Measurements from ENCODE around the gene FBLN2. TPM values are rescaled to one million over a fixed set of nuclear protein-coding genes. Genes with fewer than 3 reads are reported as not detected.

The FBLN2 gene
- total RNA-seq, 2 donors from 2014 or later: 0.19 TPM; not detected in 1

DNA sequence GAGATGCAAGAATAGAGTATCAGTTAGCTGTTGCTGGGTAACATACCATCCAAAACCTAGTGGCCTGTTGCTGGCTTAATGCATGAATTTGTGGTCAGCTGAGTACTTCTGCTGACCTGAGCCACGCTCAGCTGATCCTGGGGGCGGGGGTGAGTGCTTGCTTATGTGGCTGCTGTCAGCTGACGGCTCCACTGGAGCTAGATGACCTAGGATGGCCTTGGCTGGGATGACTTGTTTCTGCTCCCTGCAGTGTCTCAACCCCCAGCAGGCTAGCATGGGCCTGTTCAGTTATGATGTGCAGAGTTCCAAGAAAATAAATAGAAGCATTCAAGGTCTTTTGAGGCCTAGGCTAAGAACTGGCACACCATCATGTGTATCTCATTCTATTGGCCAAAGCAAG is 63.9 kb downstream of the FBLN2 start:
- Mint-ChIP-seq H3K4me1 (peaks cover 4% of the 10 kb centered on the region), H3K27me3 (peaks cover 22% of the 10 kb centered on the region), H3K4me3 (no peak overlapping the region), H3K9me3 (peaks cover 6% of the 10 kb centered on the region), H3K27ac (no peak overlapping the region), H3K36me3 (ENCODE audit: low read depth) (no peaks in the 10 kb centered on the region)
- ATAC-seq (replicated peaks): no peak

DNA sequence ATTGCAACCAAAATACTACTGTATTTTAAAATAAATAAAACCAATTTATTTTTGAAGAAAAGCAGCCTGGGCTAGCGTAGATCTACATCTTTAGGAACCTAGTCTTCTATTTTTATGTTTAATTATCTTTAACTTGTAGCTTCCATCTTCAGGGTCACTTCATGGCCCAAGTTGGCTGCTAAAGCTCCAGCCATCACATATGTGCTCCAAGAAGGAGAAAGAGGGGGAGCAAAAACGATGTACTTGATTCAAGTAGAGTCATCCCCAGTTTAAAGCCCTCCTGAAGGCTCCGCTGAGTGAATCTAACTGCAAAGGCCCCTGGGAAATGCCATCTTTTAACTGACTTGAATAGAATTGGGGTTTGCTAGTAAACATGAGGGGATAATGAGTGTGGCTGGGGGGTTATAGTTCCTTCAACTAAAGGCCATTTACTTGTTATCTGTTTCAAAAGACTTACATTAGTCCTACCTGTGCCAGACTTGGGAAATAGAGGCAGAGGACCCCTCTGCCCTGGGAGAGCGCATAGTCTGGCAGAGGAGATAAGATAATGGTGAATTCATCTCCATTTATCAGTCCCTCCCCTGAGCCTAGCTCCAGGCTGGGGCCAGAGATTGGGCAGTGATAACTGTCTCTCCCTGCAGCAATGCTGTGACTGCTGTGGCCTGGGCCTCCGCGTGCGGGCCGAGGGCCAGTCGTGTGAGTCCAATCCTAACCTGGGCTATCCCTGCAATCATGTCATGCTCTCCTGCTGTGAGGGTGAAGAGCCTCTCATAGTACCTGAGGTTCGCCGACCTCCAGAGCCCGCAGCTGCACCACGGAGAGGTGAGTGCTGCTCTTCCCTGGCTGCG is 64.6 kb downstream of the FBLN2 start:
- Mint-ChIP-seq H3K27me3 (peaks cover 19% of the 10 kb centered on the region), H3K9me3 (peaks cover 6% of the 10 kb centered on the region), H3K36me3 (ENCODE audit: low read depth) (no peaks in the 10 kb centered on the region), H3K4me3 (no peak overlapping the region), H3K4me1 (peaks cover 4% of the 10 kb centered on the region), H3K27ac (no peak overlapping the region)
- ATAC-seq (replicated peaks): no peak

GRCh38 chr3:13614607-13615006 is 65.7 kb downstream of the FBLN2 start:
- peaks cover 16% of the 10 kb centered on the region for H3K27me3 Mint-ChIP-seq
- H3K27ac Mint-ChIP-seq: peak overlapping the region; percentile 13
- no peak overlapping the region for H3K4me3 Mint-ChIP-seq
- H3K36me3 Mint-ChIP-seq (ENCODE audit: low read depth): no peaks in the 10 kb centered on the region
- peaks cover 4% of the 10 kb centered on the region for H3K4me1 Mint-ChIP-seq
- ATAC-seq (replicated peaks): no peak
- peaks cover 6% of the 10 kb centered on the region for H3K9me3 Mint-ChIP-seq

GRCh38 chr3:13615019-13615528 is 66.1 kb downstream of the FBLN2 start:
- Mint-ChIP-seq H3K9me3 (peaks cover 6% of the 10 kb centered on the region), H3K27ac (no peak overlapping the region), H3K36me3 (ENCODE audit: low read depth) (no peaks in the 10 kb centered on the region), H3K4me1 (peaks cover 4% of the 10 kb centered on the region), H3K27me3 (peaks cover 12% of the 10 kb centered on the region), H3K4me3 (no peak overlapping the region)
- ATAC-seq (replicated peaks): no peak

GRCh38 chr3:13616359-13616758 is 67.4 kb downstream of the FBLN2 start:
- no peak overlapping the region for H3K4me3 Mint-ChIP-seq
- peaks cover 7% of the 10 kb centered on the region for H3K27me3 Mint-ChIP-seq
- peaks cover 4% of the 10 kb centered on the region for H3K4me1 Mint-ChIP-seq
- no peak for ATAC-seq (replicated peaks)
- H3K36me3 Mint-ChIP-seq (ENCODE audit: low read depth): no peaks in the 10 kb centered on the region
- no peak overlapping the region for H3K27ac Mint-ChIP-seq
- peaks cover 6% of the 10 kb centered on the region for H3K9me3 Mint-ChIP-seq

DNA sequence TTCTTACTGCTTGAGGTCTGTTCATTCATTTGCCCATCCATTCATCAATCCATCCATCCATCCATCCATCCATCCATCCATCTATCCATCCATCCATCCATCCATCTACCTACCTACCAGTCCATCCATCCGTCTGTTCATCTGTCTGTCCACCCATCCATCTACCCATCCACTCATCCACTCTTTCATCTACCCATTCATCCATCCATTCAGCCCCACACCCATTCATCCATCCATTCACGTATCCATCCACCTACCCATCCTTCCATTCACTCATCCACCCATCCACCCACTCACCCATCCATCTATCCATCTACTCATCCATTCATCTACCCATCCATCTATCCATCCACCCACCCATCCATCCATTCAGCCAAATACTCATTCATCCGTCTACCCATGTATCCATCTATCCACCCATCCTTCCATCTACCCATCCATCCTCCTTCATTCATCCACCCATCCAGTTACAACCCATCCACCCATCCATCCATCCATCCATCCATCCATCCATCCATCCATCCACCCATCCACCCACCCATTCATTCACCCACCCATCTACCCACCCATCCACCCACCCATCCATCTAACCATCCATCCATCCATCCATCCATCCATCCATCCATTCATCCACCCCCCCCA is 68.3 kb downstream of the FBLN2 start:
- H3K36me3 Mint-ChIP-seq (ENCODE audit: low read depth): no peaks in the 10 kb centered on the region
- H3K27ac Mint-ChIP-seq: no peak overlapping the region
- peaks cover 4% of the 10 kb centered on the region for H3K27me3 Mint-ChIP-seq
- no peak for ATAC-seq (replicated peaks)
- peaks cover 4% of the 10 kb centered on the region for H3K4me1 Mint-ChIP-seq
- peaks cover 6% of the 10 kb centered on the region for H3K9me3 Mint-ChIP-seq
- no peak overlapping the region for H3K4me3 Mint-ChIP-seq

- no peak for ATAC-seq (replicated peaks)
- Mint-ChIP-seq H3K27me3 (peaks cover 4% of the 10 kb centered on the region), H3K9me3 (peaks cover 6% of the 10 kb centered on the region), H3K36me3 (ENCODE audit: low read depth) (no peaks in the 10 kb centered on the region), H3K27ac (no peak overlapping the region), H3K4me1 (peaks cover 4% of the 10 kb centered on the region), H3K4me3 (no peak overlapping the region)
These were observed 69.1 kb downstream of the FBLN2 start for GRCh38 chr3:13617981-13618380.

GRCh38 chr3:13618836-13619235 is 69.9 kb downstream of the FBLN2 start:
- Mint-ChIP-seq H3K4me1 (peaks cover 4% of the 10 kb centered on the region), H3K36me3 (ENCODE audit: low read depth) (no peaks in the 10 kb centered on the region), H3K4me3 (no peak overlapping the region), H3K27ac (no peak overlapping the region), H3K9me3 (peaks cover 6% of the 10 kb centered on the region), H3K27me3 (peaks cover 8% of the 10 kb centered on the region)
- ATAC-seq (replicated peaks): no peak

GRCh38 chr3:13619661-13620230 is 70.8 kb downstream of the FBLN2 start:
- H3K9me3 Mint-ChIP-seq: peaks cover 2% of the 10 kb centered on the region
- peaks cover 4% of the 10 kb centered on the region for H3K27me3 Mint-ChIP-seq
- no peaks in the 10 kb centered on the region for H3K4me1 Mint-ChIP-seq
- H3K27ac Mint-ChIP-seq: no peak overlapping the region
- no peak overlapping the region for H3K4me3 Mint-ChIP-seq
- no peaks in the 10 kb centered on the region for H3K36me3 Mint-ChIP-seq (ENCODE audit: low read depth)
- no peak for ATAC-seq (replicated peaks)

- peaks cover 4% of the 10 kb centered on the region for H3K27me3 Mint-ChIP-seq
- no peaks in the 10 kb centered on the region for H3K9me3 Mint-ChIP-seq
- no peak for ATAC-seq (replicated peaks)
- H3K4me3 Mint-ChIP-seq: no peak overlapping the region
- no peaks in the 10 kb centered on the region for H3K4me1 Mint-ChIP-seq
- H3K27ac Mint-ChIP-seq: no peak overlapping the region
- no peaks in the 10 kb centered on the region for H3K36me3 Mint-ChIP-seq (ENCODE audit: low read depth)
These were observed 71.4 kb downstream of the FBLN2 start for GRCh38 chr3:13620281-13620680.

DNA sequence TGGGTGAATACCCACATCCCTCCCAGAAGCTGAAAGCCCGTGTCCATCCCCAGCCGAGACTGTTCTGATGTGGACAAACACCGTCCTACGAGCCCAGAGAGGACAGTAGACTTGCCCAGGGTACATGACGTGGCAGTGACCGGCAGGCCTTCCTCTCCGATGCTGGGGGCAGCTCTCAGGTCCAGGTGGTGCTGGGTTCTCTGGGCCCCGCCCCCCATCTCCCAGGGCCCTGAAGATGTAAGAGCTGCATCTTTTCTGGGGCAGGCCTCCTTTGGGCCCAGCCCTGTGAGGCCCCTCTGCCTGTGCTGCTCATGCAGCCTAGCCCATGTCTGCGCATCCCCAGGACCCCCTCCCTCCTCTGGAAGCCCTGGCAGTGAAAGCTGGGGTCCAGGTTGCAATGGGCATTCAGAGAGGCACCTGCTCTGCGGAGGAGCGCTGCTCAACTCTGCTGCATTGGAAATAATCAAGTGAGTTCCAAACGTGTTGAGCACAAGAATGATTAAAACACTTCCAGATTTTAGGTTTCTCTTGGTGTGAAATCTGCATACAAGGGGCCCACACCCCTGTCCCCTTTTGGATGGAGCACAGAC is 71.9 kb downstream of the FBLN2 start:
- H3K27ac Mint-ChIP-seq: no peak overlapping the region
- no peaks in the 10 kb centered on the region for H3K36me3 Mint-ChIP-seq (ENCODE audit: low read depth)
- H3K27me3 Mint-ChIP-seq: peaks cover 4% of the 10 kb centered on the region
- no peaks in the 10 kb centered on the region for H3K4me1 Mint-ChIP-seq
- no peaks in the 10 kb centered on the region for H3K9me3 Mint-ChIP-seq
- no peak overlapping the region for H3K4me3 Mint-ChIP-seq
- no peak for ATAC-seq (replicated peaks)

GRCh38 chr3:13621381-13622221 is 72.7 kb downstream of the FBLN2 start:
- Mint-ChIP-seq H3K4me1 (no peaks in the 10 kb centered on the region), H3K9me3 (no peaks in the 10 kb centered on the region), H3K36me3 (ENCODE audit: low read depth) (no peaks in the 10 kb centered on the region), H3K27ac (peak overlapping the region; percentile 28), H3K4me3 (peak overlapping the region; percentile 13), H3K27me3 (peaks cover 4% of the 10 kb centered on the region)
- peak; percentile 42 for ATAC-seq (replicated peaks)

- Mint-ChIP-seq H3K27ac (no peak overlapping the region), H3K36me3 (ENCODE audit: low read depth) (no peaks in the 10 kb centered on the region), H3K4me1 (no peaks in the 10 kb centered on the region), H3K27me3 (peaks cover 4% of the 10 kb centered on the region), H3K4me3 (no peak overlapping the region), H3K9me3 (no peaks in the 10 kb centered on the region)
- no peak for ATAC-seq (replicated peaks)
These were observed 73.4 kb downstream of the FBLN2 start for GRCh38 chr3:13622356-13622755.
